HUDEP-2 (cell line): ENCODE results near the gene ATP2B1.
"Not testable (repeated sequence)": the region's sequence is repeated elsewhere in the genome, so short reads cannot be mapped to it uniquely, and the experiment has no call there.

ENCODE experiments used
- DNase-seq, 76 experiments: peaks; one replicate each; lab custom pipeline; 2025; ENCODE audit not compliant: unreplicated experiment in 76 of 76; lab: John Stamatoyannopoulos, UW

ATP2B1 gene

GRCh38 chr12:89708565-89709156 is at the start of gene ATP2B1:
ATP2B1 (minus strand) TSS chr12:89708838; CDS start chr12:89655886, 52,952 bp downstream.
- DNase-seq = peak in 71 of 76 experiments; percentile 13 to 85 (median 69)

GRCh38 chr12:89757987-89758386 is 49.3 kb upstream of the ATP2B1 start:
- not testable (repeated sequence) for DNase-seq

GRCh38 chr12:89756585-89757398 is 48.2 kb upstream of the ATP2B1 start:
- DNase-seq = peak in 34 of 76 experiments; percentile 4 to 86 (median 58)

- DNase-seq = no peak
These were observed 47.6 kb upstream of the ATP2B1 start for GRCh38 chr12:89756194-89756584.

- DNase-seq = no peak
These were observed 45.4 kb upstream of the ATP2B1 start for GRCh38 chr12:89753997-89754396.

- DNase-seq = no peak
These were observed 43.7 kb upstream of the ATP2B1 start for GRCh38 chr12:89752341-89752740.

- no peak for DNase-seq
These were observed 42.0 kb upstream of the ATP2B1 start for GRCh38 chr12:89750389-89751351.

- no peak for DNase-seq
These were observed 40.2 kb upstream of the ATP2B1 start for GRCh38 chr12:89748791-89749190.

GRCh38 chr12:89745286-89745685 is 36.6 kb upstream of the ATP2B1 start:
- DNase-seq = no peak

GRCh38 chr12:89742337-89743022 is 33.8 kb upstream of the ATP2B1 start:
- DNase-seq = no peak

- DNase-seq = no peak
These were observed 32.3 kb upstream of the ATP2B1 start for GRCh38 chr12:89740943-89741342.

GRCh38 chr12:89736995-89737394 is 28.4 kb upstream of the ATP2B1 start:
- DNase-seq = no peak

GRCh38 chr12:89733579-89734201 is 25.1 kb upstream of the ATP2B1 start:
- peak in 4 of 76 experiments; percentile 1 to 13 (median 8) for DNase-seq

- no peak for DNase-seq
These were observed 23.9 kb upstream of the ATP2B1 start for GRCh38 chr12:89732522-89732921.

- no peak for DNase-seq
These were observed 23.0 kb upstream of the ATP2B1 start for GRCh38 chr12:89731614-89732013.

- no peak for DNase-seq
These were observed 22.5 kb upstream of the ATP2B1 start for GRCh38 chr12:89731089-89731488.

- DNase-seq = peak in 13 of 76 experiments; percentile 3 to 64 (median 16)
These were observed 21.4 kb upstream of the ATP2B1 start for GRCh38 chr12:89729946-89730459.

- no peak for DNase-seq
These were observed 14.6 kb upstream of the ATP2B1 start for GRCh38 chr12:89723276-89723675.

GRCh38 chr12:89721291-89721987 is 12.8 kb upstream of the ATP2B1 start:
- no peak for DNase-seq
